Measurements from ENCODE around the gene USF2. TPM values are rescaled to one million over a fixed set of nuclear protein-coding genes. Genes with fewer than 3 reads are reported as not detected.

Gene USF2
- polyA plus RNA-seq, 1 donor (not counting 4 experiments of a cell fraction or from before 2014, with no cell fraction given) = 53.8 TPM

DNA sequence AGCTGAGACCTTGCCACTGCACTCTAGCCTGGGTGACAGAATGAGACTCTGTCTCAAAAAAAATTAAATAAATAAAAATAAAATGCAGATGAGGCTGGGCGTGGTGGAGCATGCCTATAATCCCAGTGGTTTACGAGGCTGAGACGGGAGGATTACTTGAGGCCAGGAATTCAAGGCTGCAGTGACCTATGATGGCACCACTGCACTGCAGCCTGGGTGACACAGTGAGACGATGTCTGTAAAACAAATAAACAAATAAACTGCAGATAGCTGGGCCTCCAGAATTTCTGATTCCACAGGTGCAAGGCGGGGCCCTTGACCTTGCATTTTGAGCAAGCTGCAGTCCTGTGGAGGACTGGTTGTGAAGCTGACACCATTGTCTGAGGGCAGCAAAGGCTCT, 20.1 kb downstream of the USF2 start:
- DNase-seq (ENCODE audit: low read depth, low spot score) (no peak), FAIRE-seq (no peak)
- no peak overlapping the region for H3K4me2 ChIP-seq (ENCODE audit: control insufficient read depth, extremely low read depth, insufficient read depth, low read depth, low read length)
- no peaks in the 10 kb centered on the region for H4K20me1 ChIP-seq (ENCODE audit: control insufficient read depth, extremely low read depth, insufficient read depth, low read length)
- dilution Hi-C loops (cut with MboI; ENCODE audit: extremely low pct_ligation_motif_present, low sequenced_read_pairs) = no loop called here
- H3K9me1 ChIP-seq (ENCODE audit: control insufficient read depth, extremely low read depth, insufficient read depth, low read length) = no peaks in the 10 kb centered on the region
- no peaks in the 10 kb centered on the region for H3K79me2 ChIP-seq (ENCODE audit: control insufficient read depth, insufficient read depth, low read length)
- H3K9me3 ChIP-seq (ENCODE audit: control insufficient read depth, low read depth, low read length) = no peaks in the 10 kb centered on the region
- no peaks in the 10 kb centered on the region for H3K36me3 ChIP-seq (ENCODE audit: control insufficient read depth in 2 of 2, extremely low read depth in 1 of 2, insufficient read depth in 2 of 2, low read length in 2 of 2)
- no peak overlapping the region for H3K27ac ChIP-seq (ENCODE audit: control insufficient read depth, insufficient read depth, low read length)
- no peak overlapping the region for H3K4me3 ChIP-seq (ENCODE audit: control insufficient read depth in 2 of 3, extremely low read depth in 1 of 3, insufficient read depth in 2 of 3, low read depth in 1 of 3, low read length in 3 of 3)
- no peaks in the 10 kb centered on the region for H3K4me1 ChIP-seq (ENCODE audit: control insufficient read depth, extremely low read depth, insufficient read depth, low read length)
- TF ChIP-seq EZH2 (IDR thresholded peaks at IDR 0.05; ENCODE audit: low read length) = no peak
- no peak for TF ChIP-seq CTCF (optimal IDR thresholded peaks at IDR 0.05 in 1 of 3, IDR thresholded peaks at IDR 0.05 in 1 of 3, conservative IDR thresholded peaks at IDR 0.05 in 1 of 3; ENCODE audit: extremely low read depth in 1 of 3, insufficient read depth in 2 of 3, low read length in 3 of 3)
- no peak overlapping the region for H2AFZ ChIP-seq (ENCODE audit: control insufficient read depth, low read length)
- no peak overlapping the region for H3K9ac ChIP-seq (ENCODE audit: control insufficient read depth, extremely low read depth, insufficient read depth, low read length)
- H3K27me3 ChIP-seq (ENCODE audit: control insufficient read depth, extremely low read depth, insufficient read depth, low read length) = peaks cover 42% of the 10 kb centered on the region

DNA sequence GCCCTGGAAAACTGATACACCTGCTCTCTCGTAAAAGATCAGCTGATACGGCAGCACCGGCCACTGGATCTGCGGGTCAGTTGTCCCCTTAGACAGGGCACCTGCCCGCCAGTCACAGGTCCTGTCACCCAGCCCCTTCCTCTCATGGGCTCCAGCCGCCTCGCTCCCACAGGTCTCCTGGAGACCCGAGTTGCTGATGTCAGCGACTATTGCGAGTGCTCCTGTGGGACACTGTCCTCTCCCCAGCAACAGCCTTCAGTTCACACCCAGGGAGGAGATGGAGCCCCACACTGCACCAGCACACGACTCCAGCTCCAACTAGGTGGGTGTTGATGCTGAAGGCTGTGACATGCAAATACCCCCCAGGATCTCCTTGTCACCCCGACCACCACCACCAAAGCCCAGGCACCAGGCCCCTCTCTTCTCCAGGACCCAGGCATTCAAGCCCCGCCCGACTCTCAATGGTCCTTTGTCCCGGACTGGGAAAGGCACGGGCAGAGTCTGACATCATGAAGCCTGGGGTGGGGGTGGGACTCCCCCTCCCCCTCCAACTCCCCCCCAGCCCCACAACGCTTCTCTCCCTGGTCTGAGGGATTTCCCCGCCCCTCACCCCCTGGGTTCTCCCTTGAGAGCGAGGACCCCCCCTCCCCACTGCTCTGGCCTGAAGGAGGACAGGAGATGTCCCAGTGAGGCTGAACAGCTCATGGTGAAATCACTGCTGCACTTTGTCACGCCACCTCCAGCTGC, 21.8 kb downstream of the USF2 start:
- DNase-seq (ENCODE audit: low read depth, low spot score) (no peak), FAIRE-seq (no peak)
- Histone ChIP-seq H3K4me2 (ENCODE audit: control insufficient read depth, extremely low read depth, insufficient read depth, low read depth, low read length) (no peak overlapping the region), H3K27me3 (ENCODE audit: control insufficient read depth, extremely low read depth, insufficient read depth, low read length) (peaks cover 43% of the 10 kb centered on the region), H3K4me3 (ENCODE audit: control insufficient read depth in 2 of 3, extremely low read depth in 1 of 3, insufficient read depth in 2 of 3, low read depth in 1 of 3, low read length in 3 of 3) (no peak overlapping the region), H3K27ac (ENCODE audit: control insufficient read depth, insufficient read depth, low read length) (no peak overlapping the region), H3K4me1 (ENCODE audit: control insufficient read depth, extremely low read depth, insufficient read depth, low read length) (no peaks in the 10 kb centered on the region), H3K9me3 (ENCODE audit: control insufficient read depth, low read depth, low read length) (no peaks in the 10 kb centered on the region), H3K79me2 (ENCODE audit: control insufficient read depth, insufficient read depth, low read length) (no peaks in the 10 kb centered on the region), H2AFZ (ENCODE audit: control insufficient read depth, low read length) (no peak overlapping the region), H3K9ac (ENCODE audit: control insufficient read depth, extremely low read depth, insufficient read depth, low read length) (no peak overlapping the region), H3K36me3 (ENCODE audit: control insufficient read depth in 2 of 2, extremely low read depth in 1 of 2, insufficient read depth in 2 of 2, low read length in 2 of 2) (no peaks in the 10 kb centered on the region), H4K20me1 (ENCODE audit: control insufficient read depth, extremely low read depth, insufficient read depth, low read length) (no peaks in the 10 kb centered on the region), H3K9me1 (ENCODE audit: control insufficient read depth, extremely low read depth, insufficient read depth, low read length) (no peaks in the 10 kb centered on the region)
- dilution Hi-C loops (cut with MboI; ENCODE audit: extremely low pct_ligation_motif_present, low sequenced_read_pairs) = no loop called here
- no peak for TF ChIP-seq EZH2 (IDR thresholded peaks at IDR 0.05; ENCODE audit: low read length)
- TF ChIP-seq CTCF (optimal IDR thresholded peaks at IDR 0.05 in 1 of 3, IDR thresholded peaks at IDR 0.05 in 1 of 3, conservative IDR thresholded peaks at IDR 0.05 in 1 of 3; ENCODE audit: extremely low read depth in 1 of 3, insufficient read depth in 2 of 3, low read length in 3 of 3) = no peak

Measured in keratinocyte (primary cell).